Measurements from ENCODE around the gene RGSL1.

DNA sequence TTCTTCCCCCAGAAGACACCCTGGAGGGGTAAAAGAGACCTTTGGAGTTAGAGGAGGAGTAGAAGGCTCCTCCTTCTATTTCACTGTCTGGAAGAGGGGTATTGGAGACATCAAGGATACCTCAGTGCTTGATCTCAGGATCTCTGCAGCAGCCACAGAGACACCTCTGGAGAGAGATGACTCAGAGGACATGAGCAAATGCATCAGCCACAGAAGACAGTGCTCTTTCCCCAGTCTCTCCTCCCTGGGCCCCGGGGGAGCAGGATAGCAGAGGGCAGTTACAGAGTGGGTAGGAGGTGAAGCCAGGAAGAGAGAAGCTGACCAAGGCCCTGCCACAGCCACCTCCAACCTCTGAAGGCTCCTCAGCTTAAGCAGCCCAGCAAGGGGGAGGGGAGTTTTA, 34.2 kb upstream of the RGSL1 start:
- TF ChIP-seq POLR2A (IDR thresholded peaks at IDR 0.05; ENCODE audit: low read depth, low read length) (no peak), POLR2AphosphoS5 (IDR thresholded peaks at IDR 0.05; ENCODE audit: low read depth, low read length) (no peak), TAF1 (IDR thresholded peaks at IDR 0.05; ENCODE audit: borderline replicate concordance, low read depth, low read length) (no peak)

Data from GM12892 (cell line).